Measurements from ENCODE around the gene CABCOCO1. TPM values are rescaled to one million over a fixed set of nuclear protein-coding genes. Genes with fewer than 3 reads are reported as not detected.

CABCOCO1 gene
- total RNA-seq, 1 donor from 2014 or later: not detected

- Mint-ChIP-seq H3K27me3 (ENCODE audit: insufficient read depth, low read depth) (no peaks in the 10 kb centered on the region), H3K27ac (no peak overlapping the region), H3K36me3 (no peaks in the 10 kb centered on the region), H3K9me3 (no peaks in the 10 kb centered on the region), H3K4me1 (peaks cover 3% of the 10 kb centered on the region), H3K4me3 (no peak overlapping the region)
- no peak overlapping the region for H3K9ac ChIP-seq
- no peaks in the 10 kb centered on the region for H3K4me1 ChIP-seq
- no peak overlapping the region for H3K27ac ChIP-seq
- no peaks in the 10 kb centered on the region for H4K20me1 ChIP-seq (ENCODE audit: low read depth)
- H3K79me2 ChIP-seq (ENCODE audit: low read depth): no peaks in the 10 kb centered on the region
- no peak overlapping the region for H2AFZ ChIP-seq (replicated peaks)
- no peaks in the 10 kb centered on the region for H3K36me3 ChIP-seq
- TF ChIP-seq EZH2phosphoT487 (IDR thresholded peaks at IDR 0.05) (no peak), EZH2 (IDR thresholded peaks at IDR 0.05) (no peak)
- TF ChIP-seq, protein P1, sequence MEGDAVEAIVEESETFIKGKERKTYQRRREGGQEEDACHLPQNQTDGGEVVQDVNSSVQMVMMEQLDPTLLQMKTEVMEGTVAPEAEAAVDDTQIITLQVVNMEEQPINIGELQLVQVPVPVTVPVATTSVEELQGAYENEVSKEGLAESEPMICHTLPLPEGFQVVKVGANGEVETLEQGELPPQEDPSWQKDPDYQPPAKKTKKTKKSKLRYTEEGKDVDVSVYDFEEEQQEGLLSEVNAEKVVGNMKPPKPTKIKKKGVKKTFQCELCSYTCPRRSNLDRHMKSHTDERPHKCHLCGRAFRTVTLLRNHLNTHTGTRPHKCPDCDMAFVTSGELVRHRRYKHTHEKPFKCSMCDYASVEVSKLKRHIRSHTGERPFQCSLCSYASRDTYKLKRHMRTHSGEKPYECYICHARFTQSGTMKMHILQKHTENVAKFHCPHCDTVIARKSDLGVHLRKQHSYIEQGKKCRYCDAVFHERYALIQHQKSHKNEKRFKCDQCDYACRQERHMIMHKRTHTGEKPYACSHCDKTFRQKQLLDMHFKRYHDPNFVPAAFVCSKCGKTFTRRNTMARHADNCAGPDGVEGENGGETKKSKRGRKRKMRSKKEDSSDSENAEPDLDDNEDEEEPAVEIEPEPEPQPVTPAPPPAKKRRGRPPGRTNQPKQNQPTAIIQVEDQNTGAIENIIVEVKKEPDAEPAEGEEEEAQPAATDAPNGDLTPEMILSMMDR (IDR thresholded peaks at IDR 0.05): no peak
- no peak overlapping the region for H3K4me3 ChIP-seq
- DNase-seq (ENCODE audit: low spot score): no peak
- H3K27me3 ChIP-seq: peaks cover 27% of the 10 kb centered on the region
- no peaks in the 10 kb centered on the region for H3K9me3 ChIP-seq (ENCODE audit: low read depth)
- H3K4me2 ChIP-seq: no peak overlapping the region
- H3F3A ChIP-seq (ENCODE audit: low read depth): no peaks in the 10 kb centered on the region
Measured at GRCh38 chr10:61664985-61665384, 2.3 kb downstream of the CABCOCO1 start.

- no peak for DNase-seq (ENCODE audit: low spot score)
- no peaks in the 10 kb centered on the region for H3K36me3 ChIP-seq
- H3K4me1 Mint-ChIP-seq: no peaks in the 10 kb centered on the region
- no peak overlapping the region for H3K27ac Mint-ChIP-seq
- H3K27ac ChIP-seq: no peak overlapping the region
- H3K9me3 ChIP-seq (ENCODE audit: low read depth): no peaks in the 10 kb centered on the region
- H2AFZ ChIP-seq (replicated peaks): no peak overlapping the region
- no peaks in the 10 kb centered on the region for H3K27me3 ChIP-seq
- no peaks in the 10 kb centered on the region for H3K4me1 ChIP-seq
- H3K9ac ChIP-seq: no peak overlapping the region
- no peak overlapping the region for H3K4me3 Mint-ChIP-seq
- no peaks in the 10 kb centered on the region for H3K27me3 Mint-ChIP-seq (ENCODE audit: insufficient read depth, low read depth)
- H3K4me2 ChIP-seq: no peak overlapping the region
- H3K4me3 ChIP-seq: no peak overlapping the region
- no peaks in the 10 kb centered on the region for H3K9me3 Mint-ChIP-seq
- TF ChIP-seq EZH2phosphoT487 (IDR thresholded peaks at IDR 0.05) (no peak), EZH2 (IDR thresholded peaks at IDR 0.05) (no peak)
- TF ChIP-seq, protein P1 (IDR thresholded peaks at IDR 0.05): no peak
- no peaks in the 10 kb centered on the region for H3F3A ChIP-seq (ENCODE audit: low read depth)
- no peaks in the 10 kb centered on the region for H3K36me3 Mint-ChIP-seq
- no peaks in the 10 kb centered on the region for H3K79me2 ChIP-seq (ENCODE audit: low read depth)
- no peaks in the 10 kb centered on the region for H4K20me1 ChIP-seq (ENCODE audit: low read depth)
Measured at GRCh38 chr10:61669161-61669725, 6.5 kb downstream of the CABCOCO1 start.

DNA sequence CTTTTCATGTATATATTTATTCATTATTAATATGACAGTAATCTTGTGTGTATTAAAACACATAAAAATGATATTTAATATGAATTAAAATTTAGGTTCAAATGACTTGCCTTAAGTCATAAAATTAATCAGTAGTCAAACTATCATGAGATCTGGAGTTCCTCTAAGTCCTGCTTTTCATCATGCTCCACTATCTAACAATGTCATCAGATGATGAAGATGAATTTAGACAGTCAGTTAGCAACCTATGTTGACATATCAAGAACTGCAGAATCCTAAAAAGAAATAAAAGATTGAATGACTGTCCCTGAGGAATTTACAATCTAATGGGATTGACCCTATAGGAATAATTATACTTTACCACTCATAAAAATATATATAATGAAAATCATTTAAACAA is 7.1 kb downstream of the CABCOCO1 start:
- H3K9ac ChIP-seq: no peak overlapping the region
- Mint-ChIP-seq H3K9me3 (no peaks in the 10 kb centered on the region), H3K4me3 (no peak overlapping the region), H3K27ac (no peak overlapping the region), H3K27me3 (ENCODE audit: insufficient read depth, low read depth) (no peaks in the 10 kb centered on the region), H3K36me3 (no peaks in the 10 kb centered on the region), H3K4me1 (no peaks in the 10 kb centered on the region)
- H3F3A ChIP-seq (ENCODE audit: low read depth): no peaks in the 10 kb centered on the region
- no peaks in the 10 kb centered on the region for H3K36me3 ChIP-seq
- DNase-seq (ENCODE audit: low spot score): no peak
- no peak overlapping the region for H3K27ac ChIP-seq
- no peak overlapping the region for H3K4me3 ChIP-seq
- no peak overlapping the region for H2AFZ ChIP-seq (replicated peaks)
- no peaks in the 10 kb centered on the region for H3K4me1 ChIP-seq
- no peaks in the 10 kb centered on the region for H3K79me2 ChIP-seq (ENCODE audit: low read depth)
- H3K9me3 ChIP-seq (ENCODE audit: low read depth): no peaks in the 10 kb centered on the region
- no peaks in the 10 kb centered on the region for H4K20me1 ChIP-seq (ENCODE audit: low read depth)
- H3K27me3 ChIP-seq: no peaks in the 10 kb centered on the region
- TF ChIP-seq, protein P1 (IDR thresholded peaks at IDR 0.05): no peak
- TF ChIP-seq EZH2phosphoT487 (IDR thresholded peaks at IDR 0.05) (no peak), EZH2 (IDR thresholded peaks at IDR 0.05) (no peak)
- H3K4me2 ChIP-seq: no peak overlapping the region

Data from neural progenitor cell (in vitro differentiated cells).